Endothelial cell of umbilical vein (primary cell): ENCODE results near the gene RND3. TPM values are rescaled to one million over a fixed set of nuclear protein-coding genes. Genes with fewer than 3 reads are reported as not detected.

Source experiments
- BruUV-seq: library from RNA; stranded (reverse); fragments of 400-500 nt; replicated peaks from 2 replicates; lab custom pipeline; 2021; lab: Mats Ljungman, UMichigan
- CTCF ChIA-PET: fragments of 300-600, 350-600 bp; sonication (Branson Sonifier 250); formaldehyde crosslinking; loops from one replicate; lab custom pipeline; 2021; ENCODE audit warnings: antibody characterized with exemption, inconsistent platforms; lab: Charles Lee
- POLR2A ChIA-PET: fragments of 300-600, 350-600 bp; sonication (Branson Sonifier 250); formaldehyde crosslinking; loops from one replicate; lab custom pipeline; 2021; ENCODE audit warnings: antibody characterized with exemption, inconsistent platforms; lab: Charles Lee
- DNase-seq: peaks from one replicate; pipeline ENCODE4 v3.0.0-alpha.2; 2011; ENCODE audit warnings: low read depth, low spot score
- FAIRE-seq: peaks from 2 replicates; lab custom pipeline; 2011; peaks lifted over from hg19 to GRCh38; lab: Jason Lieb, UNC
- H2AFZ ChIP-seq: 2 replicates; pipeline ENCODE4 v1.6.0; 2012; ENCODE audit warnings: low read depth, low read length, control low read depth, inconsistent platforms
- H3K27ac ChIP-seq: 2 replicates; pipeline ENCODE4 v1.5.1; 2011; ENCODE audit warnings: low read depth, mild to moderate bottlenecking, control low read depth, low read length, moderate library complexity; ENCODE audit not compliant: insufficient read depth
- H3K27me3 ChIP-seq, 2 experiments: 2 replicates each; pipeline versions ENCODE4 v1.6.0 to v1.6.1; 2011; ENCODE audit warnings: low read length in 2 of 2, mixed read lengths in 1 of 2; ENCODE audit not compliant: control insufficient read depth in 2 of 2, insufficient read depth in 2 of 2
- H3K36me3 ChIP-seq, 2 experiments: 2 replicates in 1 of 2; 3 replicates in 1 of 2; pipeline ENCODE4 v1.5.1; 2011; ENCODE audit warnings: low read length in 2 of 2, mild to moderate bottlenecking in 1 of 2, moderate library complexity in 1 of 2; ENCODE audit not compliant: control insufficient read depth in 2 of 2, insufficient read depth in 2 of 2; ENCODE audit errors: extremely low read depth in 1 of 2
- H3K4me1 ChIP-seq: 3 replicates; pipeline ENCODE4 v1.5.1; 2011; ENCODE audit warnings: mild to moderate bottlenecking, low read length; ENCODE audit not compliant: control insufficient read depth, insufficient read depth; ENCODE audit errors: extremely low read depth
- H3K4me2 ChIP-seq: 2 replicates; pipeline ENCODE4 v1.6.1; 2011; ENCODE audit warnings: low read length, control low read depth, mixed read lengths; ENCODE audit not compliant: insufficient read depth
- H3K4me3 ChIP-seq, 3 experiments: fragments of 200-600 bp in 1 of 3; sonication (generic), shearing (Covaris generic) in 1 of 3; replicated peaks in 1 of 3; 2 replicates each; pipeline ENCODE4 v1.5.1; 2011 to 2016; ENCODE audit warnings: control low read depth in 3 of 3, low read length in 3 of 3, mild to moderate bottlenecking in 2 of 3, inconsistent platforms in 1 of 3, low read depth in 1 of 3, moderate library complexity in 1 of 3; ENCODE audit not compliant: insufficient read depth in 1 of 3
- H3K79me2 ChIP-seq: 2 replicates; pipeline ENCODE4 v1.6.0; 2012; ENCODE audit warnings: low read length, inconsistent platforms; ENCODE audit not compliant: control insufficient read depth, insufficient read depth
- H3K9ac ChIP-seq: replicated peaks from 2 replicates; pipeline ENCODE3; 2011; ENCODE audit warnings: low read length, control low read depth; ENCODE audit not compliant: insufficient read depth; ENCODE audit errors: extremely low read depth
- H3K9me1 ChIP-seq: replicated peaks from 3 replicates; pipeline ENCODE4 v1.6.0; 2011; ENCODE audit warnings: mild to moderate bottlenecking, low read length; ENCODE audit not compliant: control insufficient read depth, insufficient read depth; ENCODE audit errors: extremely low read depth
- H3K9me3 ChIP-seq: replicated peaks from 2 replicates; pipeline ENCODE4 v1.5.1; 2012; ENCODE audit warnings: low read length, inconsistent platforms; ENCODE audit not compliant: control insufficient read depth, insufficient read depth
- H4K20me1 ChIP-seq: replicated peaks from 2 replicates; pipeline ENCODE3; 2011; ENCODE audit warnings: mild to moderate bottlenecking, low read length; ENCODE audit not compliant: control insufficient read depth, insufficient read depth; ENCODE audit errors: extremely low read depth
- EZH2 ChIP-seq: IDR thresholded peaks from 2 replicates; pipeline ENCODE4 v1.6.1; 2012; ENCODE audit warnings: borderline replicate concordance, low read depth, mild to moderate bottlenecking, moderate library complexity, low read length, inconsistent platforms; ENCODE audit not compliant: severe bottlenecking
- FOS ChIP-seq: IDR thresholded peaks from 2 replicates; pipeline ENCODE4 v1.6.1; 2011; ENCODE audit warnings: mild to moderate bottlenecking, low read length, moderate library complexity, borderline replicate concordance; ENCODE audit not compliant: insufficient read depth
- GATA2 ChIP-seq: IDR thresholded peaks from 2 replicates; pipeline ENCODE4 v1.7.0; 2011; ENCODE audit warnings: low read depth, mild to moderate bottlenecking, moderate library complexity, mixed read lengths, low read length; ENCODE audit not compliant: insufficient read length, insufficient read depth
- JUN ChIP-seq: IDR thresholded peaks from 2 replicates; pipeline ENCODE4 v1.6.1; 2011; ENCODE audit warnings: borderline replicate concordance, low read depth; ENCODE audit not compliant: insufficient read length, insufficient read depth
- MAX ChIP-seq: IDR thresholded peaks from 2 replicates; pipeline ENCODE4 v1.6.1; 2011; ENCODE audit not compliant: insufficient read depth, insufficient read length
- MYC ChIP-seq: IDR thresholded peaks from one replicate; pipeline ENCODE4 v1.6.1; 2011; ENCODE audit warnings: mild to moderate bottlenecking, low read depth, low read length
- POLR2A ChIP-seq: IDR thresholded peaks from 2 replicates; pipeline ENCODE4 v1.6.1; 2012; ENCODE audit warnings: low read depth, mild to moderate bottlenecking, control low read depth, low read length
- POLR2AphosphoS5 ChIP-seq: IDR thresholded peaks from 2 replicates; pipeline ENCODE4 v1.6.1; 2012; ENCODE audit warnings: low read depth, mild to moderate bottlenecking, control low read depth, low read length, moderate library complexity; ENCODE audit not compliant: insufficient read depth
- dilution Hi-C: fragments of 300-500 bp; cut with MboI; formaldehyde crosslinking; loops from one replicate; pipeline ENCODE4 v1.15.0; 2019; ENCODE audit warnings: low sequenced_read_pairs; ENCODE audit not compliant: extremely low pct_ligation_motif_present
- intact Hi-C: fragments of 100-400 bp; cut with micrococcal nuclease; formaldehyde crosslinking; loops from one replicate; pipeline ENCODE4 v1.10.0; 2022
- polyA plus RNA-seq, 4 experiments: library from polyadenylated mRNA; depleted of rRNA in 3 of 4; stranded (reverse) in 3 of 4; unstranded in 1 of 4; fragments of >200 nt; gene quantifications; 2 replicates each; pipeline versions ENCODE4 v1.2.1 to v1.2.3, GENCODE V29; 2011 to 2012; ENCODE audit warnings: missing spikeins in 1 of 4
- total RNA-seq: library from RNA; stranded (reverse); gene quantifications from 2 replicates; pipeline ENCODE4 v1.2.3, GENCODE V29; 2021
- TF ChIP-seq, protein P1 (sequence below), 2 donors: IDR thresholded peaks; 1 replicate in 1 of 2; 2 replicates in 1 of 2; pipeline ENCODE4 v1.5.1; 2011; ENCODE audit warnings: low read length in 2 of 2, mild to moderate bottlenecking in 2 of 2, moderate library complexity in 2 of 2, control low read depth in 1 of 2, inconsistent platforms in 1 of 2, low read depth in 1 of 2; ENCODE audit not compliant: insufficient read depth in 1 of 2; ENCODE audit errors: extremely low read depth in 1 of 2

RND3 gene
- total and polyA plus RNA-seq, 2 donors (not counting 3 experiments of a cell fraction or from before 2014, with no cell fraction given) = 53.3 to 158 TPM

DNA sequence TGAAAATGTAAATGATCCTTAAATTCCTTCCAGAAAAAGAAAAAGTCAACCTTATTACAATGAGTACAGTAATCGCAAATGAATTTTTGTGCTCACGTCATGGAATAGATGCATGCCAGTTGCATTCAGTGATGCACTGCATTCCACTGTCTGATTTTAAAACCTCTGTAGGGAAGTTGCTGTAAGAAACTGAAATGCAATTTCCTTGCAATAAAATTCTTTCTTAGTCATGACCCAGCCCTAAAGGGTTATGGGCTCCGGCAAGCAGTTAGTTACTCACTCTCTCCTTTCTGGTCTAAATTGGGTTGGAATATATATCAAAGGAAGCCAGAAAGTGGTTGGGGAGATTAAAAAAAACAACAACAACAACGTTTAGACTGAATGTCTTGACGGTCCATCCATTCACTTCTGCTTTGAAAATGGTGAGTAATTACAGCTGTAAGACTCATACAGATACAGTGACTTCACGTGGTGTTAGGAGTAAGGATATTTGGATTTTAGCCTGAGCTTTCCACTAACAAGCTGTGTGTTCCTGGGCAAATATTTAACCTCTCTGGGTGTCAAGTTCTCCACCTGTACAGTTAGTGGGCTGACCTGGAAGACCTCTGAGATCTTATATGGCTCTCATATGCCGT is 8.6 kb upstream of the RND3 start:
- Histone ChIP-seq H3K4me1 (peaks cover 13% of the 10 kb centered on the region), H3K9me3 (no peaks in the 10 kb centered on the region), H3K9me1 (no peaks in the 10 kb centered on the region), H4K20me1 (no peaks in the 10 kb centered on the region), H2AFZ (peak overlapping the region; percentile 67), H3K27me3 (no peaks in the 10 kb centered on the region), H3K79me2 (no peaks in the 10 kb centered on the region), H3K4me3 (no peak overlapping the region), H3K4me2 (no peak overlapping the region), H3K36me3 (no peaks in the 10 kb centered on the region), H3K27ac (no peak overlapping the region), H3K9ac (no peak overlapping the region)
- FAIRE-seq = no peak
- ChIA-PET POLR2A (no interaction called here), CTCF (interaction anchor here (0.9 to 1.0 kb wide), 2 partner anchors 21 to 742 kb away, joined by 4 read pairs; no protein-coding TSS in a partner anchor)
- TF ChIP-seq POLR2AphosphoS5 = no peak
- no peak for TF ChIP-seq MYC
- TF ChIP-seq MAX = no peak
- no peak for TF ChIP-seq GATA2
- TF ChIP-seq JUN = no peak
- TF ChIP-seq, protein P1, sequence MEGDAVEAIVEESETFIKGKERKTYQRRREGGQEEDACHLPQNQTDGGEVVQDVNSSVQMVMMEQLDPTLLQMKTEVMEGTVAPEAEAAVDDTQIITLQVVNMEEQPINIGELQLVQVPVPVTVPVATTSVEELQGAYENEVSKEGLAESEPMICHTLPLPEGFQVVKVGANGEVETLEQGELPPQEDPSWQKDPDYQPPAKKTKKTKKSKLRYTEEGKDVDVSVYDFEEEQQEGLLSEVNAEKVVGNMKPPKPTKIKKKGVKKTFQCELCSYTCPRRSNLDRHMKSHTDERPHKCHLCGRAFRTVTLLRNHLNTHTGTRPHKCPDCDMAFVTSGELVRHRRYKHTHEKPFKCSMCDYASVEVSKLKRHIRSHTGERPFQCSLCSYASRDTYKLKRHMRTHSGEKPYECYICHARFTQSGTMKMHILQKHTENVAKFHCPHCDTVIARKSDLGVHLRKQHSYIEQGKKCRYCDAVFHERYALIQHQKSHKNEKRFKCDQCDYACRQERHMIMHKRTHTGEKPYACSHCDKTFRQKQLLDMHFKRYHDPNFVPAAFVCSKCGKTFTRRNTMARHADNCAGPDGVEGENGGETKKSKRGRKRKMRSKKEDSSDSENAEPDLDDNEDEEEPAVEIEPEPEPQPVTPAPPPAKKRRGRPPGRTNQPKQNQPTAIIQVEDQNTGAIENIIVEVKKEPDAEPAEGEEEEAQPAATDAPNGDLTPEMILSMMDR (IDR thresholded peaks at IDR 0.05; ENCODE audit: extremely low read depth in 1 of 2, insufficient read depth in 1 of 2, low read depth in 1 of 2, low read length in 2 of 2) = no peak
- TF ChIP-seq EZH2 = no peak
- no peak for TF ChIP-seq FOS
- no peak for TF ChIP-seq POLR2A
- dilution Hi-C loops = loop anchor here (25.0 kb wide), 1 partner anchor 359 kb away; no protein-coding TSS in a partner anchor
- peak; percentile 47 for DNase-seq
- intact Hi-C loops = no loop called here
- no TSS peak for BruUV-seq
